ENCODE data around the gene CMTM5. TPM values are rescaled to one million over a fixed set of nuclear protein-coding genes. Genes with fewer than 3 reads are reported as not detected.

The CMTM5 gene
- total RNA-seq, 4 donors from 2014 or later = 0.64 to 1.1 TPM; not detected in 2

GRCh38 chr14:23378612-23379220 lies 1.9 kb downstream of the CMTM5 start:
- no peak overlapping the region for H3K4me3 ChIP-seq
- no peak for TF ChIP-seq EP300 (IDR thresholded peaks at IDR 0.05; ENCODE audit: low read depth)
- no peak for TF ChIP-seq POLR2A (IDR thresholded peaks at IDR 0.05)
- TF ChIP-seq CTCF (IDR thresholded peaks at IDR 0.05) = no peak
- TF ChIP-seq POLR2AphosphoS5 (IDR thresholded peaks at IDR 0.05) = no peak
- H3K27ac ChIP-seq = no peak overlapping the region
- no peaks in the 10 kb centered on the region for H3K27me3 ChIP-seq
- H3K4me1 ChIP-seq = peaks cover 0 to 6% (median 0%) of the 10 kb centered on the region in 4 donors
- WGBS, 2 donors (ENCODE audit: low coverage in 1 of 2) = 77 to 82% methylated on average over 4 to 10 of the region's 11 CpGs
- H3K36me3 ChIP-seq = no peaks in the 10 kb centered on the region
- in situ Hi-C loops (cut with MboI; ENCODE audit: low pct_ligation_motif_present in 1 of 4, low pct_unique_long_range_greater_than_20kb in 1 of 4, low sequenced_read_pairs in 3 of 4) = loop anchor here in 1 of 4 donors (25.0 kb wide), 1 partner anchor 116 kb away; no protein-coding TSS in a partner anchor
- intact Hi-C loops (cut with DNase I; ENCODE audit: low total_unique reads) = loop anchor here (2.0 kb wide), 1 partner anchor 112 kb away; no protein-coding TSS in a partner anchor
- DNase-seq = no peak
- H3K9me3 ChIP-seq = no peaks in the 10 kb centered on the region

GRCh38 chr14:23379366-23380196 lies 2.7 kb downstream of the CMTM5 start:
- no peaks in the 10 kb centered on the region for H3K9me3 ChIP-seq
- in situ Hi-C loops (cut with MboI; ENCODE audit: low pct_ligation_motif_present in 1 of 4, low pct_unique_long_range_greater_than_20kb in 1 of 4, low sequenced_read_pairs in 3 of 4) = loop anchor here in 1 of 4 donors (25.0 kb wide), 1 partner anchor 117 kb away; no protein-coding TSS in a partner anchor
- peak; percentile 75 for DNase-seq
- H3K27me3 ChIP-seq = no peaks in the 10 kb centered on the region
- 33 to 60% methylated on average over 1 to 12 of the region's 12 CpGs for WGBS, 2 donors (ENCODE audit: low coverage in 1 of 2)
- TF ChIP-seq POLR2A (IDR thresholded peaks at IDR 0.05) (no peak), POLR2AphosphoS5 (IDR thresholded peaks at IDR 0.05) (no peak), CTCF (IDR thresholded peaks at IDR 0.05) (peak; percentile 87 to 93 (median 88))
- H3K4me3 ChIP-seq = no peak overlapping the region
- H3K27ac ChIP-seq = no peak overlapping the region
- H3K4me1 ChIP-seq = peaks cover 0 to 6% (median 0%) of the 10 kb centered on the region in 4 donors
- intact Hi-C loops (cut with DNase I; ENCODE audit: low total_unique reads) = loop anchor here (2.0 kb wide), 2 partner anchors 51 to 113 kb away; no protein-coding TSS in a partner anchor
- no peaks in the 10 kb centered on the region for H3K36me3 ChIP-seq

GRCh38 chr14:23380197-23380914 lies 3.5 kb downstream of the CMTM5 start:
- in situ Hi-C loops (cut with MboI; ENCODE audit: low pct_ligation_motif_present in 1 of 4, low pct_unique_long_range_greater_than_20kb in 1 of 4, low sequenced_read_pairs in 3 of 4) = loop anchor here in 1 of 4 donors (25.0 kb wide), 1 partner anchor 118 kb away; no protein-coding TSS in a partner anchor

More at GRCh38 chr14:23380197-23380914, 3.5 kb downstream of the CMTM5 start:
- TF ChIP-seq CTCF (IDR thresholded peaks at IDR 0.05) (no peak), POLR2A (IDR thresholded peaks at IDR 0.05) (no peak), EP300 (IDR thresholded peaks at IDR 0.05; ENCODE audit: low read depth) (no peak), POLR2AphosphoS5 (IDR thresholded peaks at IDR 0.05) (no peak)
- no peak for DNase-seq
- H3K9me3 ChIP-seq = no peaks in the 10 kb centered on the region
- 62 to 67% methylated on average over 4 to 16 of the region's 16 CpGs for WGBS, 2 donors (ENCODE audit: low coverage in 1 of 2)
- no peaks in the 10 kb centered on the region for H3K27me3 ChIP-seq
- H3K27ac ChIP-seq = no peak overlapping the region
- peaks cover 0 to 6% (median 0%) of the 10 kb centered on the region in 4 donors for H3K4me1 ChIP-seq
- H3K36me3 ChIP-seq = no peaks in the 10 kb centered on the region
- no peak overlapping the region for H3K4me3 ChIP-seq
- intact Hi-C loops (cut with DNase I; ENCODE audit: low total_unique reads) = loop anchor here (2.0 kb wide), 1 partner anchor 52 kb away; no protein-coding TSS in a partner anchor

Measured in transverse colon (tissue), 4 donors.